ENCODE data around the gene CHI3L1. TPM values are rescaled to one million over a fixed set of nuclear protein-coding genes. Genes with fewer than 3 reads are reported as not detected.

The CHI3L1 gene
- polyA plus RNA-seq, 1 of the 3 experiments (the other 2 are of a cell fraction): not detected

- no peak for TF ChIP-seq EP300 (IDR thresholded peaks at IDR 0.05; ENCODE audit: borderline replicate concordance in 1 of 2, low read depth in 1 of 2, low read length in 1 of 2)
- TF ChIP-seq RCOR1 (IDR thresholded peaks at IDR 0.05; ENCODE audit: low read length): no peak
- no peak for TF ChIP-seq MAX (IDR thresholded peaks at IDR 0.05; ENCODE audit: low read depth)
- TF ChIP-seq MXI1 (IDR thresholded peaks at IDR 0.05; ENCODE audit: low read depth, low read length): no peak
These were observed 42.2 kb upstream of the CHI3L1 start (continued) for GRCh38 chr1:203228670-203229069.

GRCh38 chr1:203227371-203228083, 41.0 kb upstream of the CHI3L1 start:
- ChIA-PET CTCF (interaction anchor here (1.5 to 5.0 kb wide), 2 partner anchors 11 to 40 kb away, joined by 4 to 43 read pairs; no protein-coding TSS in a partner anchor), POLR2A (no interaction called here)
- Histone ChIP-seq H2AFZ (ENCODE audit: low read depth) (no peak overlapping the region), H4K20me1 (ENCODE audit: insufficient read depth) (no peaks in the 10 kb centered on the region), H3K36me3 (replicated peaks in 1 of 2; ENCODE audit: control insufficient read depth in 1 of 2, insufficient read depth in 2 of 2, low read length in 1 of 2) (no peaks in the 10 kb centered on the region), H3K27me3 (ENCODE audit: insufficient read depth) (peaks cover 59% of the 10 kb centered on the region), H3K79me2 (ENCODE audit: insufficient read depth) (no peaks in the 10 kb centered on the region), H3K9ac (no peak overlapping the region), H3K4me1 (ENCODE audit: control insufficient read depth in 1 of 2, insufficient read depth in 2 of 2, low read depth in 1 of 2, low read length in 1 of 2) (no peaks in the 10 kb centered on the region), H3K4me3 (ENCODE audit: low read depth in 2 of 2, low read length in 1 of 2) (no peak overlapping the region), H3F3A (replicated peaks; ENCODE audit: insufficient read depth) (no peaks in the 10 kb centered on the region), H3K27ac (ENCODE audit: low read depth in 2 of 2, low read length in 1 of 2) (no peak overlapping the region), H3K9me3 (no peaks in the 10 kb centered on the region), H3K9me2 (no peaks in the 10 kb centered on the region), H3K4me2 (no peak overlapping the region)
- DNase-seq: no peak
- WGBS (ENCODE audit: low lambda C conversion rate): 57% methylated on average over 9 of the region's 9 CpGs
- no peak for TF ChIP-seq MAX (IDR thresholded peaks at IDR 0.05; ENCODE audit: low read depth)
- TF ChIP-seq, protein P1, sequence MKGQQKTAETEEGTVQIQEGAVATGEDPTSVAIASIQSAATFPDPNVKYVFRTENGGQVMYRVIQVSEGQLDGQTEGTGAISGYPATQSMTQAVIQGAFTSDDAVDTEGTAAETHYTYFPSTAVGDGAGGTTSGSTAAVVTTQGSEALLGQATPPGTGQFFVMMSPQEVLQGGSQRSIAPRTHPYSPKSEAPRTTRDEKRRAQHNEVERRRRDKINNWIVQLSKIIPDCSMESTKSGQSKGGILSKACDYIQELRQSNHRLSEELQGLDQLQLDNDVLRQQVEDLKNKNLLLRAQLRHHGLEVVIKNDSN (IDR thresholded peaks at IDR 0.05; ENCODE audit: borderline replicate concordance, low read depth): no peak
- TF ChIP-seq FOSL2 (IDR thresholded peaks at IDR 0.05; ENCODE audit: borderline replicate concordance, low read depth): no peak
- TF ChIP-seq RXRA (IDR thresholded peaks at IDR 0.05; ENCODE audit: borderline replicate concordance, low read depth): no peak
- no peak for TF ChIP-seq PBX3 (IDR thresholded peaks at IDR 0.05)
- no peak for TF ChIP-seq NFIC (IDR thresholded peaks at IDR 0.05; ENCODE audit: borderline replicate concordance)
- no peak for TF ChIP-seq TEAD4 (IDR thresholded peaks at IDR 0.05; ENCODE audit: borderline replicate concordance, insufficient read depth)
- TF ChIP-seq TCF12 (IDR thresholded peaks at IDR 0.05): no peak
- no peak for TF ChIP-seq CHD2 (IDR thresholded peaks at IDR 0.05; ENCODE audit: low read length, partially characterized antibody)

GRCh38 chr1:203225071-203225470, 38.6 kb upstream of the CHI3L1 start:
- CTCF ChIA-PET: interaction anchor here (0.9 to 23.6 kb wide), 8 partner anchors 9 to 186 kb away, joined by 3 to 602 read pairs (median 10); partner anchors contain the start of gene ADORA1
- H3K79me2 ChIP-seq (ENCODE audit: insufficient read depth): no peaks in the 10 kb centered on the region
- no peak overlapping the region for H3K4me2 ChIP-seq
- H3K4me1 ChIP-seq (ENCODE audit: control insufficient read depth in 1 of 2, insufficient read depth in 2 of 2, low read depth in 1 of 2, low read length in 1 of 2): no peaks in the 10 kb centered on the region
- H3K27me3 ChIP-seq (ENCODE audit: insufficient read depth): peaks cover 62% of the 10 kb centered on the region
- H2AFZ ChIP-seq (ENCODE audit: low read depth): no peak overlapping the region
- H3K36me3 ChIP-seq (replicated peaks in 1 of 2; ENCODE audit: control insufficient read depth in 1 of 2, insufficient read depth in 2 of 2, low read length in 1 of 2): no peaks in the 10 kb centered on the region
- no peak overlapping the region for H3K27ac ChIP-seq (ENCODE audit: low read depth in 2 of 2, low read length in 1 of 2)
- no peaks in the 10 kb centered on the region for H4K20me1 ChIP-seq (ENCODE audit: insufficient read depth)
- no peak overlapping the region for H3K9ac ChIP-seq
- H3K4me3 ChIP-seq (ENCODE audit: low read depth in 2 of 2, low read length in 1 of 2): no peak overlapping the region
- H3F3A ChIP-seq (replicated peaks; ENCODE audit: insufficient read depth): no peaks in the 10 kb centered on the region
- no peak for DNase-seq
- no peaks in the 10 kb centered on the region for H3K9me2 ChIP-seq
- no peaks in the 10 kb centered on the region for H3K9me3 ChIP-seq
- 16% methylated on average over 3 of the region's 4 CpGs for WGBS (ENCODE audit: low lambda C conversion rate)
- POLR2A ChIA-PET: no interaction called here
- TF ChIP-seq MEF2A (IDR thresholded peaks at IDR 0.05; ENCODE audit: borderline replicate concordance, low read depth) (no peak), CHD2 (IDR thresholded peaks at IDR 0.05; ENCODE audit: low read length, partially characterized antibody) (no peak), FOSL2 (IDR thresholded peaks at IDR 0.05; ENCODE audit: borderline replicate concordance, low read depth) (no peak), CTCF (IDR thresholded peaks at IDR 0.05) (no peak), FOXM1 (IDR thresholded peaks at IDR 0.05; ENCODE audit: low read depth) (no peak), EZH2phosphoT487 (IDR thresholded peaks at IDR 0.05; ENCODE audit: borderline replicate concordance, low read depth) (no peak), PBX3 (IDR thresholded peaks at IDR 0.05) (no peak), GATA2 (CRISPR knock-in tag; IDR thresholded peaks at IDR 0.05) (no peak), SIN3A (IDR thresholded peaks at IDR 0.05; ENCODE audit: borderline replicate concordance, low read depth, low read length) (no peak), SMC3 (IDR thresholded peaks at IDR 0.05; ENCODE audit: low read depth, low read length) (no peak), ELF1 (IDR thresholded peaks at IDR 0.05) (no peak)

Measured in SK-N-SH (cell line).